HG02678 (cell line): ENCODE measurements around the gene MTURN.
"Not testable (repeated sequence)": the region's sequence is repeated elsewhere in the genome, so short reads cannot be mapped to it uniquely, and the experiment has no call there.

ENCODE experiments used
- ATAC-seq: cut with Tn5 transposase; IDR thresholded peaks from one replicate; pipeline ENCODE4 v1.9.1; 2021; ENCODE audit warnings: mild to moderate bottlenecking, moderate library complexity; ENCODE audit not compliant: unreplicated experiment

The MTURN gene

DNA sequence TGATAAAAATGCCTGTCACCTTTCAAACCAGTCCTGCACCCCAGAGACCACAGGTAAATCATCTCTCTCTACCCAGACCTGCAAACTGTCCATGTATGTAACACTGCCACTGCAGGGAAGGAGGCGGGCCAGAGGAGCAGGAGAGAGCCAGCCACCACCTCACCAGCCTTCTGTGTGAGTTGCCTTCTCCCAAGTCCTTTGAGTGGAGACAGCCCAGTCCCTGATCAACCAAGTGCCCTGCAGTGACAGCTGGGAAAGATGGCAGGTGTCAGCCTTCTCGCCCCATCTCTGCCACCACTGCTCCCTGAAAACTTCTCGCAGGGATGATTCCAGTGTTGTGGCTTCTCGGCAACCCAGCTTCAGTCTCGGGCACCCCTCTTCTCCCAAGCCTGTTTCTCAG lies 42.4 kb downstream of the MTURN start:
- ATAC-seq, result no peak

DNA sequence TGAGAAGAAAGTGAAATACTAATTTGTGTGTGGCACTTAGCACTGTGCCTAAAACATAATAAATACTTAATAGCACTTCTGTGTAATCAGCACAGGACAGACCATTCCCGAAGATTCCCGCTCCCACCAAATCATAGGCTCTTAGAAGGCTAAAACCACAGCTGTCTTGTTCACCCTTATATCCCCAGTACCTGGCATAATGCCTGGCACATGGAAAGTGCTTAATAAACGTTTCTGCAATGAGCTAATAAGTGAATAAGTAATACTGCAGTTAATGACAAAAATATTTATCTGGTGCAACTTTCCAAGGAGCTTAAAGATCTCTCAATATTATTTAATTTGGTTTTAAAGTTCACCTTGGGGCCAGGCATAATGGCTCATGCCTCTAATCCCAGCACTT lies 43.2 kb downstream of the MTURN start:
- ATAC-seq, result no peak

DNA sequence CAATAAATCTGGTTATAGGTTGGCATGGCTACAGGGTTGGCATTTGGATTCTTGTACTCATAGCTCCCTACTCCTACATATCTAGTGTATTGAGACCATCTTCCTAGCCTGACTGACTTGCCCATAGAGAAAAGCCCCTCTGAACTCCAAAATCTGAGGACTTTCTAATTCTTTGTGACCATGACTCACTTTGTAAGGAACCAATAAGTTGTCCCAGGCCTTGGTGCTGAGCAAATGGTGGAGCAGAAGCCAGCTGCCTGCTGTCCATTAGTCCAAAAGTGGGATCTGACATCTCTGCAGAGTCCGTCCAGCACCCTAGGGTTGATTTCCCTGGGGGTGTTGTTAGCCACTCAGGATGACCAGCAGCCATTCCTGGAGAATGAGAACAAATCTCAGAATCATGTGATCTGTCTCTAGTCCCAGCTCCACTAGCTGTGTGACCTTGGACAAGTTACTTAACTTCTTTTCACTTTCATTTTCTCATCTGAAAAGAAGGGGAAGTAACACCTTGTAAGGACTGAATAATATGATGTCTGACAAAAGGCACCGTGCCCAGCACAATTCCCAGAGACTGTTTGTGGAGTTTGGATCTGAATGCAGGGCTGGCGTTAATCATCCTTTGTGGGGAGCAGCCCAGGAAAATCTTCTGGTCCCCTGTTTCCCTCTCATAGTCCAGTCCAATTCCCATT lies 44.1 kb downstream of the MTURN start:
- peak; percentile 89 for ATAC-seq

DNA sequence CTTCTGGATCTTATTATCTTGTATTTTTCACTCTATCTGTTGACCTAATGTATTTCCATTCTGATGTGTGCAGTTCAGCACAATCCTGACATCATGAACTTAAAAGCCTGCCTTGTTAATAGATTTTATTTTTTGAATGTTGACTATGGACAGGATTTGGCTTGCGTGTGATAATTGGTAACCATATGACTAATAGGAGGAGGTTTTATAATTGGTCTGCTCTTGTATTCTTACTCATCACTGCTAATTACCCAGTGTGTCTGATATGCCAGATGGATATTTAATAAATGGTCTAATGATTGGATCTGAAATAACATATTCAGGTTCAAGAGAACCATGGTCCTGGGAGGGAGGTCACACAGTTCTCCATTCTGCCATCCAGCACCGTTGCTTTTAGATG lies 45.9 kb downstream of the MTURN start:
- ATAC-seq, result no peak

DNA sequence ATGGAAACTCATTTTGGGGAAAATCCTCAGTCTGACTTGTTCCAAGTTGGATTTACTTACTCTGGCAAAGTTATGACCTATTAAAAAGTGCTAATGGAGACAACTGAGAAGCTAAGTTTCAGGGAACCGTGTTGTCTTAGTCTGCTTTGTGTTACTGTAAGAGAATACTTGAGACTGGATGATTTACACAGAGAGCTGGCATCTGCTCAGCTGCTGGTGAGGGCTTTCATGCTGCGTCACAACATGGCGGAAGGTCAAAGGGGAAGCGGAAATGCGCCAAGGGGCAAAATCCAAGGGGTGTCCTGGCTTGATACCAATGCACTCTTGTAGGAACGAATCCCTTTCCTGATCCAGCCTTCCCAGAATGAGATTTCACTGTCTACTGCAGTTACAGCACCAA lies 46.4 kb downstream of the MTURN start:
- no peak for ATAC-seq

DNA sequence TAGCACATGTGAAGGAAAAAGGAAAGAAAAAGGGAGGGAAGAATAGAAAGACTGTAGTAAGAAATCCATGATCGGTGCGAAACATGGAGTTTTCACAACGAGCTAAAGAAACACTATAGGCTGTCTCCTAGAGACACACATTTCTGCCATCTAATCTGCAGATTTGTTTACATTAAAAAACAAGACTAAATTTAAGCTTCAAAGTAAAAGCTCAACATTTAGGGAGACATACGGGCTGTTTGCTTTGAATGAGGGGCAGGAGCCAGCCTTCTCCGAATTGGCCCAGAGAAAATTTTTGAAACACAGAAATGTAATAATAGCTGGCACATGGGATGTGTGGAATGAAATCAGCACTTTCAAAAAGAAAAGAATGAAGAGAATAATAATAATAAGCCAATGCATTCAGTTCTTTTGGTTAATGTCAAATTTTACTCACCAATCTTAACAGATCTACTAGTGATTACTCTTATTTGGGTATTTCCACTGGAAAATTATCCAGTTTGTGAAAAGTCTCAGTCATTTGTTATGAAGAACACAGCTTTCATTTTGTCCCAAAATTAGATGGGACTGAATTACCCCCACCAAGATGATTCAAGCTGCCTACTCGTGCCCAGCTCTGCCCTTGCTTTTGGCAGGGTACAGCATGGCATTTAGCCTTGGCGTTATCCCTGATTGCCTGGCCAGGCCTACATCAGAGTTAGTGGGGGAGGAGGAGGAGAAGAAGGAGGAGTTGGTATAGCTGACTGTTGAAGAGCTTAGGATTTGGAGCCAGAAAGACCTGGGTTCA lies 47.1 kb downstream of the MTURN start:
- ATAC-seq, result no peak

DNA sequence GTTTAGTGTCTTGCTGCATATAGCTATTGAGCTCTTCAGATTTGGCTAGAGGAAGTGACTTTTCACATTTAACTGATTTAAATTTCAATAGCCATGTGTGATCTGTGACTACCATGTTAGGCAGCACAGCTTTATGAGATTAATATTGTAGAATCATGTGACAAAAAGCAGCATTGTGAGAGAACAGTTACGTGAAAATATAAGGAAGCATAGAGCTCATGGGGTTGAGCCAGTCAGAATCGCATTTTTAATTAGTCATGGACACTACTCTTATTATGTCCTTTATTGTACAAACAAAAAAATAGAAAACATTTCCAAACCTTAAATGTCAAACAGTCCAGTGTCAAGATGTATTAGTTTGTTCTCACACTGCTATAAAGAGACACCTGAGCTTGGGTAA lies 48.0 kb downstream of the MTURN start:
- ATAC-seq, result no peak

DNA sequence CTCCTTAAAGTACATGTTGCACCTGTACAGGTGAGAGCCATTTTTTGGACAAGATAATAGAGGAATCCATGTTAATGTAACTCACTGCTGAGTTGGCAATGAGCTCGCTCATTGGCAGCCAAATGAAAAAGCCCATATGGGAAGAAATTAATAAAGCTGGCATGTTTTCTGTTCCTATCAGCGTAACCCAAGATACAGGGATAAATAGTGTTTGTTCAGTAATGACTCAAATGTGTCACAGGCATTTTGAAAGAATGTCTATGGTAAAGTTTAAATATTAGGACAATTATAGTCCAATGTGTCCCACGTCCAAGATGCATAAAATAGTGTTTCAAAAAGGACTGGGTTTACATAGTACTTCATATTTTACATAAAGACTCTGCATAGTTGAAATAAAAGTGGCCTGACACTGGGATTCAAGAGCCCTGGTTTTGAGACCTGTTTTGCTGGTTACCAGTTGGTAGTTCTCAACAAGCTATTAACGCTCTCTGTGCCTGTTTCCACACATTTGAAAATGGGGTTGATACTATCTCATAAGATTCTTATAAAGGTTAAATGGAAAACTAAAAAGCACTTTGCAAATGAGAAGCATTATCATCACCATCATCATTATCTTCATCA lies 49.1 kb downstream of the MTURN start:
- ATAC-seq, result no peak

DNA sequence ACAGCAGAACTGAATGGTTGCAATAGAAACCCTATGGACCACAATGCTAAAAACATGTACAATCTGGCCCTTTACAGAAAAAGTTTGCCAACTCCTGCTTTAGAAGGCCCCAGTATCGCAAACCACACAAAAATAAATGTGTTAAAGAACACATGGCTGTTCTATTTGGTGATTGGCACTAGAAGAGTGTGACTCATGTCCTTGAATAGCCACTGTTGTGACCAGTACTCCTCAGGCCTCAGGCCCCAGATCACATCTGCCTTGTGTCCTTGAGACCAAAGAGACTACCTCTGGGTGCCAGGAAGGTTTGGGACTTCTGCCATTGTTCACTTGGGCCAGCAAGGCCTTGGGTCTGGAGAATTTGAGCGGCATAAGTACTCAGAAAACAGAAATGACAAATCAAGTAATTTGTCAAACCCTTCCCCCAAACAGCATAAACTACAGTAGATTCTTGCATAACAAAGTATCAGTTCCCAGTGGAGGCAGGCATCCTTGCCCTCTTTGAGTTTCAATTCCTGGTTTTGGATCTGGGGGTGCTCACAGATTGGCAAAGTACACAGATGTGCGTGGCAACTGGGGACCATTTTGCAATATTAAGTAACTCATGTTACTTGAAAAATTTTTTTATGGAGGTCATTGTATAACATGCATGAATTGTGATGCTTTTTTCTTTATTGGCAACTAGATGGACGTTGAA lies 50.2 kb downstream of the MTURN start:
- ATAC-seq, result no peak

DNA sequence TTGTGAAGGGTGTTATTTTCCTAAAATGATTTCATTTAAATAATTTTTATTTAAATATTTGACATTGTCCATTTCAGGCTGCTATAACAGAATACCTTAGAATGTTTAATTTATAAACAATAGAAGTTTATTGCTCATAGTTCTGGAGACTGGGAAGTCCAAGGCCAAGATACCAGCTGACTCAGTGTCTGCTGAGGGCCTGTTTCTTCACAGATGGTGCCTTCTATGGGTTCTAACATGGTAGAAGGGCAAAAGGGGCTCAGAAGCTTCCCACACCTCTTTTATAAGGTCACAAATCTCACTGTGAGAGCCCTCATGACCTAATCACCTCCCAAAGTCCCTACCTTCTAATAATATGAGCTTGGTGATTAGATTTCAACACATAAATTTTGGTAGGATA lies 50.7 kb downstream of the MTURN start:
- ATAC-seq, result no peak

DNA sequence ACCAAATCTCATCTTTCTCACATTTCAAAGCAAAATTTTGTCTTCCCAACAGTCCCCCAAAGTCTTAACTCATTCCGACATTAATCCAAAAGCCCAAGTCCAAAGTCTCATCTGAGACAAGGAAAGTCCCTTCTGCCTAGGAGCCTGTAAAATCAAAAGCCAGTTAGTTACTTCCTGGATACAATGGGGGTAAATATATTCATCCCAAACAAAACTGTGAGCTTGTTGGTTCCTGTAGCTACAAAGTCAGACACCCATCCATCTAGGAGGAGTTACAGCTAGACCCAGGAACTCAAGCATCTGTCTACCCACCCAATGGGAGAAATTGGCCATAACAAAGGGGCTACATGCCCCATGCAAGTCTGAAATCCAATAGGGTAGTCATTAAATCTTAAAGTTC lies 51.9 kb downstream of the MTURN start:
- no peak for ATAC-seq

DNA sequence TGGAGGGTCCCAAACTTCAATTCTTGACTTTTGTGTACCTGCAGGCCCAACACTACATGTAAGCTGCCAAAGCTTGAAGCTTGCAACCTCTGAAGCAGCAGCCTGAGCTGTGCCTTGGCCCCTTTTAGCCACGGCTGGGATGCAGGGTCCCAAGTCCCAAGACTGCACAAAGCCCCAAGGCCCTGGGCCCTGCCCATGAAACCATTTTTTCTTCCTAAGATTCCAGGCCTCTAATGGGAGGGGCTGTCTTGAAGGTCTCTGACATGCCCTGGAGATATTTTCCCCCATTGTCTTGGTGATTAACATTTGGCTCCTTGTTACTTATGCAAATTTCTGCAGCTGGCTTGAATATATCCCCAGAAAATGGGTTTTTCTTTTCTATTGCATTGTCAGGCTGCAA lies 52.7 kb downstream of the MTURN start:
- no peak for ATAC-seq

DNA sequence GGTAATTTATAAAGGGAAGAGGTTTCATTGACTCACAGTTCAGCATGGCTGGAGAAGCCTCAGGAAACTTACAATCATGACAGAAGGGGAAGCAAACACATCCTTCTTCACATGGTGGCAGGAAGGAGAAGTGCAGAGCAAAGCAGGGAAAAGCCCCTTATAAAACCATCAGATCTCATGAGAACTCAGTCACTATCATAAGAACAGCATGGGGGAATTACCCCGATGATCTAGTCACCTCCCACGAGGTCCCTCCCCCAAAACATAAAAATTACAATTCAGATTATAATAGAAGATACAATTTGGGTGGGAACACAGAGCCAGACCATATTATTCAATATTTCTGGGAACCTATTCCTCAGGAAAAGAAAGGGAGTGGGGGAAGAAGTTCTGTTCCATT lies 53.6 kb downstream of the MTURN start:
- ATAC-seq, result not testable (repeated sequence)

DNA sequence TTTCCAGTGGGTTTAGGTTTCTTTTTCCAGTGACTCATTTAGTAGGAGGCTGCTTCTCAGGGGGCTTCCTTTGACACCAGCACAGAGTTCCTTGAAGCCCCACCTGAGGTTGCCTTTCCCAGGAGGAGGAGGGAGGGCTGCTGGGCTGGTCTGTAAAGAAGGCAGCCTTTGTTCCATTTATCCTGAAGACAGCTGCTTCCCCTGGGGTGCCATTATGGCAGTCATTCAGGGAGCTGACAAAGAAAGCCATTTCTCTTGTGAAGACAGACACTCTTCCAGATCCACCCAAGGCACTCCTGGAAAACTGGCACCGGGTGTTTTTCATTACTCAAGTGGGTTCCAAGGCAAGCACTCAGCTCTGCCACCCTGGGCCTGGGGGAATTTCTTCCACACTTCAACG lies 54.0 kb downstream of the MTURN start:
- no peak for ATAC-seq

DNA sequence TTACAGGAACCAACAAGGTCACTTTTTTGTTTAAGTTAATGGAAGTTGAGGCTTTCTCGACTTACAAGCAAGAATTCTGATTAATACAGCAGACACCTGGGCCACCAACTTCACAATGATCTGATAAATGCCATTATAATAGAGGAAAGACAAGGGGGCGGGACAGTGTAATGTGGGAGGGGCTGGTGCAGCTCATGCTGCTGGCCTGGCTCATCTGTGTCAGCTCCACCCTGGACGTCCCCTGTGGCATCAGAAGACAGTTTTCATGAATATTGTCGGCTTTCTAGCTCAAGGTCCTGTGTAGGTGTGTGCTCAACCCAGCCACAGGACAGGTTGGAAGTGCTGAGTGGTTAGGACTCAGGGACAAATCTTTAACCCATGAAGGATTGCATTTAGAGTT lies 57.0 kb downstream of the MTURN start:
- ATAC-seq, result no peak

DNA sequence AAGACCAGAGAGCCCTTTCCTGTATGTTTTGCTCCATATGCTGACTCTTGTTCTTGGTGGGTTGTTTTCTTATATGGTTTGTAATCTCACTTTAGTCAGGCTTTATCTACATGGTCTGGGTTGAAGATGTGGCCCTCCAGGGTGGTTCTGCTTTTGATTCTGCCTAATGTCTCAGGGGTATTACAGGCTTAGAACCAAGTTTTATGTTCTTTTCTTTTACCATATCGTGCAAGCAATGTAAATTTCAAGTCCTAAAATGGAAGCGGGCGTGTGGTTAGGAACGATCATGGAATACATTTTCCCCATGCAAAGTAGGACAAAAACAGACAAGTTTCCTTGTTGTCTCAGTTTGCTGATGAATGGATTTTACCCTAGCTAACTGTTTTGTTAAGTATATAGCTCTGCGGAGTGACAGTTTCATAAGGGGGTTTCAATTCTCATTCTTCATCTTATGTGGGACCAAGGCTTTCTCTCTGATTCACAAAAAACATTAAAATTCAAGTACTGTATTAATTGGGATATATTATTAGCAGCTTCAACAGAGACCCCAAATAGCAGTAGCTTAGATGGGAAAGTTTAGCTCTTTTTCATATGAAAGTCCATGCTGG lies 58.7 kb downstream of the MTURN start:
- no peak for ATAC-seq

DNA sequence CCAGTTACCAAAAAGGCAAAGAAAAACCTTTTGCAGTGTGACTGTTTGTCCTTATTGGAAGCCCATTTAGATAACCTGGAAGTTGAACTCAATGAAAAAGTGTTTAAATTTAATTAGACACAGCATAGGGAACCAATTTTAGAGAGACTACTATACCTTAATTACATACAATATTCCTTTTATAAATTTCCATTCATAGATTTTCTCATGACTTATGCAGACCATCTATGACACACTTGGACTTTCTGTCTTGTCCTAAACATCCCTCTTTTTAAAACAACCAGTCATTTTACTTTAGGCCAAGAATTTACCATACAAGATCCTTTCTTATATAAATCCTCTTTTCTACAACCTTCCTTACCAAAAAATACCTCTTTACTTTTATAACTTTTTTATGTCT lies 61.6 kb downstream of the MTURN start:
- no peak for ATAC-seq

DNA sequence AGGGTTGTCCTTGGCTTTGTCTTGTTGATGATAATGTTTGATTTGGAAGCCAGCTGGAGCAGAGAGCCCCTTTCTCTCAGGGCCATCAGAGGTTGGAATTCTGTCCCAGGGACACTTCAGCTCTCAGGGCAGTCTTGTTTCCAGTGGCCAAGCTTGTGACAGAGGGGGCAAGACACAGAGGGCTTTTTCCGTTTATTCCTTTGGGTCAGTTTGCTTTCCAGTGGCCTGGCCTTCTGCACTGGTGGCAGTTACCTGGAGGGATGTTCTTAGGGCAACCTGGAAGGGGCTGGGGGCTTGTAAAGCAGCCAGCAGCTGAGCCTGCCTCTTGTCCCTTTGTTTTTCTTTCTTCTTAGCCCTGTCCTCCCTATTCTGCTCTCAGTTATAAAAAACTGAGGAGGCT lies 62.7 kb downstream of the MTURN start:
- no peak for ATAC-seq

DNA sequence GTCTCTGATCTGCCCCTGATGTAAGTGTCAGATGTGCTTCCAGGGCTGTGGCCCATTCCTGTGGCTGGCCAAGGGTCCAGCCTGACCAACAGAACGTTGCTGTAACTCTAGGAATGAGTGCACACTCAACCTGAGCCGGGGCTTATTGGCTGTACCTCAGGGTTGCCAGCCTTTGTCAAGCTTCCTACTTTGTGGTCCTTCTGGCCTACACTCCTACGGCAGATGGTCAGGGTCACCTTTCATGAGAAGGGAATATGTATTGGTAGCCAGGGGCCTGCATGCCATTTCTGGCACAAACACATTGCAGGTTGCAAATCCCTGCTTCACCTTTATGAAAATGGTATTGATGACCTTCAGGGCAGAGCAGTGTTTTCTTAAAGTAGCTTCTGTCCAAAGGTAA lies 64.5 kb downstream of the MTURN start:
- ATAC-seq, result no peak

DNA sequence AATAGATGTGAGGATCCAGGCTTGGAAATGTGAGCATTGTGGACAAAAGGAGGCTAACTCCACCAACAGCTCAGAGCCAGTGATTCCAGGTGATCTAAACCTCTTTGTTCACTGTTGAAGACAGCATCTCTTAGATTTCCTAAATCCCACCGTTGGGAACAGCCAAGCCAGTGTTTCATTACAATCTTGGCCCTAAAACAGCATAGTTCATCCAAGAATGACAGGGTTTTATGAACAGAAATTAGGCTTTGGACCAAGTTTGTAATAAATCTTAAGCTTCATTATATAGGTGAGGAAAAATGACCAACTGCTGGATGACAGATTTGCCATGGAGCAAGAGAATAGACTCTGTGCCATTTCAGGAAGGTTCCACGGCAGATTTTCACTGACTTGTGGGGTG lies 65.8 kb downstream of the MTURN start:
- ATAC-seq, result no peak

DNA sequence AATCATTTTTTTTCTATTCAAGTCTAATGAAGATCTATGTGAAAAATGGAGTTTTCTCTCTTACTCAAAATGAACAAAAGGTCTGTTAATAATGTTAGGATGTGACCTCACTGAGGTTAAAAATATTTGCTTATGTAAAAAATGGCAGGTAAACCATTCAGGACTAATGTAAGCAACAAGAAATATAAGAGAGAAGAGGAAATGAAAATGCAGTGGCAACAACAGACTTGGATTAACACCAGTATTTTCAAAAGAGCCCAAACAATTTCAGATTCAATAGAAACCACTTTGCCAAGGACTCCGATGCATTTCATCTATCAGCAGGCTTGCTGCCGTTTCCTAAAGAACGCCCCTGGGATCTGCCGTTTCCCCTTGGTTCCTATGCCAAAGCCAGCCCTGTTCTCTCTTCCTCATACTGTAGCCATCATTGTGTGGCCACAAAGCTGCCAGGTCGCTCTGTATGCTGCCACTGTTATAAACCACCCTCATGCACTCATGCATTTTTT lies 66.4 kb downstream of the MTURN start:
- peak; percentile 82 for ATAC-seq
